ENCODE measurements around the gene SLC12A7. TPM values are rescaled to one million over a fixed set of nuclear protein-coding genes. Genes with fewer than 3 reads are reported as not detected.

The SLC12A7 gene
- total RNA-seq, 1 donor from 2014 or later = 101 TPM

GRCh38 chr5:1124205-1125029 is 12.6 kb upstream of the SLC12A7 start:
- no peaks in the 10 kb centered on the region for H3K36me3 ChIP-seq
- H3K4me3 ChIP-seq = no peak overlapping the region
- intact Hi-C loops (cut with DNase I) = no loop called here
- no peak overlapping the region for H3K27ac ChIP-seq
- H3K4me1 ChIP-seq = no peaks in the 10 kb centered on the region
- no peak for TF ChIP-seq CTCF (IDR thresholded peaks at IDR 0.05)
- no peaks in the 10 kb centered on the region for H3K27me3 ChIP-seq
- H3K9me3 ChIP-seq = no peaks in the 10 kb centered on the region
- DNase-seq (ENCODE audit: low spot score in 2 of 2) = no peak

- DNase-seq (ENCODE audit: low spot score in 2 of 2) = no peak
- Histone ChIP-seq H3K27ac (no peak overlapping the region), H3K27me3 (no peaks in the 10 kb centered on the region), H3K36me3 (no peaks in the 10 kb centered on the region), H3K9me3 (no peaks in the 10 kb centered on the region), H3K4me3 (no peak overlapping the region), H3K4me1 (no peaks in the 10 kb centered on the region)
- no peak for TF ChIP-seq CTCF (IDR thresholded peaks at IDR 0.05)
- intact Hi-C loops (cut with DNase I) = no loop called here
Measured at GRCh38 chr5:1123418-1124147, 11.7 kb upstream of the SLC12A7 start.

- TF ChIP-seq CTCF (IDR thresholded peaks at IDR 0.05) = no peak
- H3K27ac ChIP-seq = no peak overlapping the region
- H3K27me3 ChIP-seq = no peaks in the 10 kb centered on the region
- no peak for DNase-seq (ENCODE audit: low spot score in 2 of 2)
- H3K9me3 ChIP-seq = no peaks in the 10 kb centered on the region
- H3K36me3 ChIP-seq = no peaks in the 10 kb centered on the region
- no peak overlapping the region for H3K4me3 ChIP-seq
- no peaks in the 10 kb centered on the region for H3K4me1 ChIP-seq
- intact Hi-C loops (cut with DNase I) = no loop called here
Measured at GRCh38 chr5:1122511-1123294, 10.8 kb upstream of the SLC12A7 start.

GRCh38 chr5:1121891-1122290 is 10.0 kb upstream of the SLC12A7 start:
- intact Hi-C loops (cut with DNase I) = no loop called here

More at GRCh38 chr5:1121891-1122290, 10.0 kb upstream of the SLC12A7 start:
- no peak for TF ChIP-seq CTCF (IDR thresholded peaks at IDR 0.05)
- Histone ChIP-seq H3K4me1 (no peaks in the 10 kb centered on the region), H3K27ac (no peak overlapping the region), H3K36me3 (no peaks in the 10 kb centered on the region), H3K9me3 (no peaks in the 10 kb centered on the region), H3K27me3 (no peaks in the 10 kb centered on the region), H3K4me3 (no peak overlapping the region)
- DNase-seq (ENCODE audit: low spot score in 2 of 2) = no peak

All from ascending aorta (tissue), 2 donors.